Tibial nerve (tissue), 4 donors: ENCODE measurements around the gene SLIT3.

ENCODE experiments used
- EP300 ChIP-seq, 2 donors: sonication (generic); formaldehyde crosslinking; IDR thresholded peaks; one replicate each; pipeline ENCODE4 v1.6.1; 2017; ENCODE audit warnings: antibody characterized with exemption in 2 of 2, mild to moderate bottlenecking in 1 of 2
- POLR2A ChIP-seq, 2 donors: fragments of 450-650 bp; IDR thresholded peaks; one replicate each; pipeline ENCODE4 v1.6.1; 2017; ENCODE audit warnings: antibody characterized with exemption in 2 of 2, mild to moderate bottlenecking in 2 of 2, moderate library complexity in 2 of 2
- TF ChIP-seq, protein P1 (sequence below), 5 experiments: fragments of 200-600 bp in 3 of 5; fragments of 450-650 bp in 2 of 5; sonication (generic) in 3 of 5; IDR thresholded peaks; one replicate each; pipeline ENCODE4 v1.5.1; 2016 to 2019; ENCODE audit warnings: antibody characterized with exemption in 5 of 5, mild to moderate bottlenecking in 3 of 5, moderate library complexity in 2 of 5

DNA sequence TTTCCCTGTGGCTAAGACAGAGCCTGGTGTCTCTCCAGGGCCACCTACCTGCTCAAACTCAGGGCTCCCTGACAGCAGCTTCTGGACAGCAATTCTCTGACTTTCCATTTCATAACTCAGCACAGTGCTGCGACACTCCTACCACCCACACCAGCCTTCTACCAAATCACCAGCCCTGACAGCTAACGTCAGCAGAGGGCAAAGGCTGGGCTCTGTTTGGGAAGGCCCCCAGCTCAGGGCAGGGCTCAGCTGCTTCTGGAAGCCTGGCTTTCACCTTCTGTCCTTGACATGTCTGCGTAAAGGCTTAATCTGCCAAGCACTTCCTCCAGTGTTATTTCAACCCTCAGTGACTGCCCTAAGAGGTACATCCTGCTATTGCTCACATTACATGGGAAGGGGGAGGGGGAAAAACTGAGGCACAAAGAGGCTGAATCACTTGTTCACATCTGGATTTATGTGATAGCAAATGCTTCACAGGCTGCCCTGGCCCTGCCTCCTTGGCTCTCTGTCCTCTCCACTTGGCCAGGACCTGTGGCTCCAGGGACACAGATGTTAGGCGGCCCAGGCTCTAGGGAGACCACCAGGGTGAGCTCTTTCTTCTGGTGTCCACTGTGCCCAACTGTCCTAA, 619.3 kb downstream of the SLIT3 start:
- TF ChIP-seq, protein P1, sequence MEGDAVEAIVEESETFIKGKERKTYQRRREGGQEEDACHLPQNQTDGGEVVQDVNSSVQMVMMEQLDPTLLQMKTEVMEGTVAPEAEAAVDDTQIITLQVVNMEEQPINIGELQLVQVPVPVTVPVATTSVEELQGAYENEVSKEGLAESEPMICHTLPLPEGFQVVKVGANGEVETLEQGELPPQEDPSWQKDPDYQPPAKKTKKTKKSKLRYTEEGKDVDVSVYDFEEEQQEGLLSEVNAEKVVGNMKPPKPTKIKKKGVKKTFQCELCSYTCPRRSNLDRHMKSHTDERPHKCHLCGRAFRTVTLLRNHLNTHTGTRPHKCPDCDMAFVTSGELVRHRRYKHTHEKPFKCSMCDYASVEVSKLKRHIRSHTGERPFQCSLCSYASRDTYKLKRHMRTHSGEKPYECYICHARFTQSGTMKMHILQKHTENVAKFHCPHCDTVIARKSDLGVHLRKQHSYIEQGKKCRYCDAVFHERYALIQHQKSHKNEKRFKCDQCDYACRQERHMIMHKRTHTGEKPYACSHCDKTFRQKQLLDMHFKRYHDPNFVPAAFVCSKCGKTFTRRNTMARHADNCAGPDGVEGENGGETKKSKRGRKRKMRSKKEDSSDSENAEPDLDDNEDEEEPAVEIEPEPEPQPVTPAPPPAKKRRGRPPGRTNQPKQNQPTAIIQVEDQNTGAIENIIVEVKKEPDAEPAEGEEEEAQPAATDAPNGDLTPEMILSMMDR (IDR thresholded peaks at IDR 0.05): no peak
- TF ChIP-seq EP300 (IDR thresholded peaks at IDR 0.05): peak in 1 of 2 donors; percentile 74
- TF ChIP-seq POLR2A (IDR thresholded peaks at IDR 0.05): no peak
